Measurements from ENCODE around the gene TAS2R14. TPM values are rescaled to one million over a fixed set of nuclear protein-coding genes. Genes with fewer than 3 reads are reported as not detected.

Gene TAS2R14
- polyA plus RNA-seq, 2 of the 4 experiments (the other 2 are of a cell fraction) = 0.80 to 4.1 TPM

- DNase-seq (ENCODE audit: low read depth in 1 of 2, low spot score in 1 of 2) (no peak), FAIRE-seq (no peak), ATAC-seq (no peak)
- no peak overlapping the region for H3K4me2 ChIP-seq
- TF ChIP-seq CHD2 (IDR thresholded peaks at IDR 0.05; ENCODE audit: low read length, partially characterized antibody) (no peak), EHF (CRISPR knock-in tag; IDR thresholded peaks at IDR 0.05) (no peak)
- H3K27ac ChIP-seq = no peak overlapping the region
- 94% methylated on average over 5 of the region's 5 CpGs for WGBS (ENCODE audit: missing lambda C conversion rate)
- H3K4me1 ChIP-seq = no peaks in the 10 kb centered on the region
- H3K9me3 ChIP-seq = 0 out of 3 replicates have a peak, but pooled peaks cover 4% of the 10 kb centered on the region
- ChIA-PET POLR2A (no interaction called here), CTCF (no interaction called here)
- H3K4me3 ChIP-seq = no peak overlapping the region
These were observed 42.2 kb downstream of the TAS2R14 start for GRCh38 chr12:10896854-10897253.

GRCh38 chr12:10891937-10892336 is 47.1 kb downstream of the TAS2R14 start:
- ChIA-PET POLR2A (no interaction called here), CTCF (no interaction called here)
- no peak for ATAC-seq
- TF ChIP-seq SMC3 (IDR thresholded peaks at IDR 0.05) (no peak), CEBPB (IDR thresholded peaks at IDR 0.05) (no peak), PHF8 (IDR thresholded peaks at IDR 0.05; ENCODE audit: borderline replicate concordance, low read depth) (no peak), EHF (CRISPR knock-in tag; IDR thresholded peaks at IDR 0.05) (no peak)
- no peak for DNase-seq (ENCODE audit: low read depth in 1 of 2, low spot score in 1 of 2)
- FAIRE-seq = peak; percentile 13
- no peak overlapping the region for H3K4me3 ChIP-seq
- 64% methylated on average over 2 of the region's 2 CpGs for WGBS (ENCODE audit: missing lambda C conversion rate)
- no peaks in the 10 kb centered on the region for H3K4me1 ChIP-seq
- H3K4me2 ChIP-seq = no peak overlapping the region
- H3K9me3 ChIP-seq = no peaks in the 10 kb centered on the region
- H3K27ac ChIP-seq = no peak overlapping the region

- Histone ChIP-seq H3K4me3 (no peak overlapping the region), H3K27ac (no peak overlapping the region), H3K4me1 (no peaks in the 10 kb centered on the region), H3K4me2 (no peak overlapping the region), H3K9me3 (no peaks in the 10 kb centered on the region)
- no peak for FAIRE-seq
- no peak for TF ChIP-seq TFCP2L1 (CRISPR knock-in tag; IDR thresholded peaks at IDR 0.05)
- TF ChIP-seq FOSB (CRISPR knock-in tag; IDR thresholded peaks at IDR 0.05) = no peak
- TF ChIP-seq SMC3 (IDR thresholded peaks at IDR 0.05) = no peak
- no peak for TF ChIP-seq GATA3 (IDR thresholded peaks at IDR 0.05; ENCODE audit: borderline replicate concordance)
- TF ChIP-seq POLR2AphosphoS2 (conservative IDR thresholded peaks at IDR 0.05; ENCODE audit: low read length) = no peak
- TF ChIP-seq NFE2L2 (conservative IDR thresholded peaks at IDR 0.05; ENCODE audit: low read length) = no peak
- no peak for TF ChIP-seq ELK1 (IDR thresholded peaks at IDR 0.05; ENCODE audit: low read depth, low read length)
- TF ChIP-seq HES2 (IDR thresholded peaks at IDR 0.05) = no peak
- TF ChIP-seq E2F6 (IDR thresholded peaks at IDR 0.05; ENCODE audit: borderline replicate concordance, low read depth) = no peak
- DNase-seq (ENCODE audit: low read depth in 1 of 2, low spot score in 1 of 2) = no peak
- ChIA-PET POLR2A (no interaction called here), CTCF (no interaction called here)
- ATAC-seq = no peak
These were observed 49.8 kb downstream of the TAS2R14 start for GRCh38 chr12:10889226-10889625.

Other genes with a start within 250 kb of the TAS2R14 start
- 136 and 150 TPM in 2 replicates for gene YBX3, start 215.9 kb downstream of the TAS2R14 start, polyA plus RNA-seq (2011; rRNA removed)
- gene YBX3, start 215.9 kb downstream of the TAS2R14 start, polyA plus RNA-seq (2017; fragmentation: RNase III; extraction: RNeasy Plus Mini Kit Qiagen cat#74134 plus additional on column Dnase treatment) = 140 to 176 TPM (median 146 TPM) in 3 replicates
- gene TAS2R7, start 136.6 kb downstream of the TAS2R14 start, polyA plus RNA-seq (2011; rRNA removed) = not detected in 2 replicates
- gene TAS2R7, start 136.6 kb downstream of the TAS2R14 start, polyA plus RNA-seq (2017; fragmentation: RNase III; extraction: RNeasy Plus Mini Kit Qiagen cat#74134 plus additional on column Dnase treatment) = not detected in 3 replicates
- not detected in 2 replicates for gene TAS2R8, start 132.0 kb downstream of the TAS2R14 start, polyA plus RNA-seq (2011; rRNA removed)
- not detected in 3 replicates for gene TAS2R8, start 132.0 kb downstream of the TAS2R14 start, polyA plus RNA-seq (2017; fragmentation: RNase III; extraction: RNeasy Plus Mini Kit Qiagen cat#74134 plus additional on column Dnase treatment)
- not detected in 2 replicates for gene TAS2R9, start 129.1 kb downstream of the TAS2R14 start, polyA plus RNA-seq (2011; rRNA removed)
- not detected in 3 replicates for gene TAS2R9, start 129.1 kb downstream of the TAS2R14 start, polyA plus RNA-seq (2017; fragmentation: RNase III; extraction: RNeasy Plus Mini Kit Qiagen cat#74134 plus additional on column Dnase treatment)
- 0.67 and 0.71 TPM in 2 replicates for gene TAS2R10, start 112.9 kb downstream of the TAS2R14 start, polyA plus RNA-seq (2011; rRNA removed)
- 0.09 to 0.14 TPM in 2 of 3 replicates, not detected in the other for gene TAS2R10, start 112.9 kb downstream of the TAS2R14 start, polyA plus RNA-seq (2017; fragmentation: RNase III; extraction: RNeasy Plus Mini Kit Qiagen cat#74134 plus additional on column Dnase treatment)
- gene PRR4, start 89.8 kb downstream of the TAS2R14 start, polyA plus RNA-seq (2011; rRNA removed) = 5.7 and 6.4 TPM in 2 replicates
- 1.6 to 2.5 TPM (median 2.2 TPM) in 3 replicates for gene PRR4, start 89.8 kb downstream of the TAS2R14 start, polyA plus RNA-seq (2017; fragmentation: RNase III; extraction: RNeasy Plus Mini Kit Qiagen cat#74134 plus additional on column Dnase treatment)
- 3.4 and 4.3 TPM in 2 replicates for gene PRH1, start 55.0 kb downstream of the TAS2R14 start, polyA plus RNA-seq (2011; rRNA removed)
- gene PRH1, start 55.0 kb downstream of the TAS2R14 start, polyA plus RNA-seq (2017; fragmentation: RNase III; extraction: RNeasy Plus Mini Kit Qiagen cat#74134 plus additional on column Dnase treatment) = 6.7 to 7.8 TPM (median 7.8 TPM) in 3 replicates
- gene TAS2R13, start 29.7 kb downstream of the TAS2R14 start, polyA plus RNA-seq (2011; rRNA removed) = 0.19 and 0.28 TPM in 2 replicates
- gene TAS2R13, start 29.7 kb downstream of the TAS2R14 start, polyA plus RNA-seq (2017; fragmentation: RNase III; extraction: RNeasy Plus Mini Kit Qiagen cat#74134 plus additional on column Dnase treatment) = not detected in 3 replicates
- 0.25 and 0.39 TPM in 2 replicates for gene PRH2, start 10.0 kb downstream of the TAS2R14 start, polyA plus RNA-seq (2011; rRNA removed)
- gene PRH2, start 10.0 kb downstream of the TAS2R14 start, polyA plus RNA-seq (2017; fragmentation: RNase III; extraction: RNeasy Plus Mini Kit Qiagen cat#74134 plus additional on column Dnase treatment) = 0.19 TPM in 1 of 3 replicates, not detected in the others
- gene TAS2R50, start 47.6 kb upstream of the TAS2R14 start, polyA plus RNA-seq (2011; rRNA removed) = 0.25 and 0.27 TPM in 2 replicates
- gene TAS2R50, start 47.6 kb upstream of the TAS2R14 start, polyA plus RNA-seq (2017; fragmentation: RNase III; extraction: RNeasy Plus Mini Kit Qiagen cat#74134 plus additional on column Dnase treatment) = not detected in 3 replicates
- gene TAS2R20, start 59.0 kb upstream of the TAS2R14 start, polyA plus RNA-seq (2011; rRNA removed) = 0.89 and 1.4 TPM in 2 replicates
- 0.15 to 0.21 TPM (median 0.15 TPM) in 3 replicates for gene TAS2R20, start 59.0 kb upstream of the TAS2R14 start, polyA plus RNA-seq (2017; fragmentation: RNase III; extraction: RNeasy Plus Mini Kit Qiagen cat#74134 plus additional on column Dnase treatment)
- gene TAS2R19, start 83.4 kb upstream of the TAS2R14 start, polyA plus RNA-seq (2011; rRNA removed) = 0.90 and 1.1 TPM in 2 replicates
- gene TAS2R19, start 83.4 kb upstream of the TAS2R14 start, polyA plus RNA-seq (2017; fragmentation: RNase III; extraction: RNeasy Plus Mini Kit Qiagen cat#74134 plus additional on column Dnase treatment) = 0.09 to 0.19 TPM (median 0.13 TPM) in 3 replicates
- 0.73 and 1.1 TPM in 2 replicates for gene TAS2R31, start 92.1 kb upstream of the TAS2R14 start, polyA plus RNA-seq (2011; rRNA removed)
- 0.17 to 0.30 TPM (median 0.28 TPM) in 3 replicates for gene TAS2R31, start 92.1 kb upstream of the TAS2R14 start, polyA plus RNA-seq (2017; fragmentation: RNase III; extraction: RNeasy Plus Mini Kit Qiagen cat#74134 plus additional on column Dnase treatment)
- 0.32 and 0.48 TPM in 2 replicates for gene TAS2R46, start 123.0 kb upstream of the TAS2R14 start, polyA plus RNA-seq (2011; rRNA removed)
- 0.10 to 0.11 TPM in 2 of 3 replicates, not detected in the other for gene TAS2R46, start 123.0 kb upstream of the TAS2R14 start, polyA plus RNA-seq (2017; fragmentation: RNase III; extraction: RNeasy Plus Mini Kit Qiagen cat#74134 plus additional on column Dnase treatment)
- gene TAS2R43, start 153.1 kb upstream of the TAS2R14 start, polyA plus RNA-seq (2011; rRNA removed) = not detected in 2 replicates
- gene TAS2R43, start 153.1 kb upstream of the TAS2R14 start, polyA plus RNA-seq (2017; fragmentation: RNase III; extraction: RNeasy Plus Mini Kit Qiagen cat#74134 plus additional on column Dnase treatment) = not detected in 3 replicates
- gene TAS2R30, start 195.4 kb upstream of the TAS2R14 start, polyA plus RNA-seq (2011; rRNA removed) = 0.26 and 0.69 TPM in 2 replicates
- 0.11 TPM in 1 of 3 replicates, not detected in the others for gene TAS2R30, start 195.4 kb upstream of the TAS2R14 start, polyA plus RNA-seq (2017; fragmentation: RNase III; extraction: RNeasy Plus Mini Kit Qiagen cat#74134 plus additional on column Dnase treatment)
- 4.6 and 6.2 TPM in 2 replicates for gene SMIM10L1, start 231.9 kb upstream of the TAS2R14 start, polyA plus RNA-seq (2011; rRNA removed)
- 8.3 to 8.4 TPM (median 8.3 TPM) in 3 replicates for gene SMIM10L1, start 231.9 kb upstream of the TAS2R14 start, polyA plus RNA-seq (2017; fragmentation: RNase III; extraction: RNeasy Plus Mini Kit Qiagen cat#74134 plus additional on column Dnase treatment)
- not detected in 2 replicates for gene TAS2R42, start 247.7 kb upstream of the TAS2R14 start, polyA plus RNA-seq (2011; rRNA removed)
- not detected in 3 replicates for gene TAS2R42, start 247.7 kb upstream of the TAS2R14 start, polyA plus RNA-seq (2017; fragmentation: RNase III; extraction: RNeasy Plus Mini Kit Qiagen cat#74134 plus additional on column Dnase treatment)

All from A549 (cell line).